Suprapubic skin (tissue), 4 donors: ENCODE results near the gene RNASEH1. TPM values are rescaled to one million over a fixed set of nuclear protein-coding genes. Genes with fewer than 3 reads are reported as not detected.
"Not testable (repeated sequence)": the region's sequence is repeated elsewhere in the genome, so short reads cannot be mapped to it uniquely, and the experiment has no call there.

Experiments used
- DNase-seq, 2 donors: peaks; one replicate each; pipeline ENCODE4 v3.0.0-alpha.2; 2019; ENCODE audit warnings: low spot score in 2 of 2
- H3K27ac ChIP-seq: fragments of 200-600 bp; sonication (generic); one replicate; pipeline ENCODE4 v1.5.1; 2019
- H3K27me3 ChIP-seq: fragments of 200-600 bp; sonication (generic); one replicate; pipeline ENCODE4 v1.5.1; 2019
- H3K36me3 ChIP-seq: fragments of 200-600 bp; sonication (generic); one replicate; pipeline ENCODE4 v1.5.1; 2019
- H3K4me1 ChIP-seq: fragments of 200-600 bp; sonication (generic); one replicate; pipeline ENCODE4 v1.5.1; 2019
- H3K4me3 ChIP-seq: fragments of 200-600 bp; sonication (generic); one replicate; pipeline ENCODE4 v1.5.1; 2019; ENCODE audit warnings: mild to moderate bottlenecking
- H3K9me3 ChIP-seq: fragments of 200-600 bp; sonication (generic); one replicate; pipeline ENCODE4 v1.5.1; 2019
- EP300 ChIP-seq: sonication (generic); formaldehyde crosslinking; IDR thresholded peaks from one replicate; pipeline ENCODE4 v1.6.1; 2017; ENCODE audit warnings: antibody characterized with exemption
- POLR2A ChIP-seq, 2 donors: fragments of 450-650 bp; IDR thresholded peaks; one replicate each; pipeline ENCODE4 v1.6.1; 2017; ENCODE audit warnings: antibody characterized with exemption in 2 of 2, mild to moderate bottlenecking in 2 of 2, moderate library complexity in 2 of 2
- POLR2AphosphoS5 ChIP-seq, 3 donors: sonication (generic); formaldehyde crosslinking; IDR thresholded peaks; one replicate each; pipeline ENCODE4 v1.6.1; 2017; ENCODE audit warnings: antibody characterized with exemption in 3 of 3
- WGBS: methylation state at CpG from one replicate; pipeline ENCODE4 v1.1.5; 2018; 5-methylcytosine and 5-hydroxymethylcytosine counted together
- total RNA-seq, 4 donors: library from RNA; depleted of rRNA; stranded (reverse); fragments of >200 nt; gene quantifications; one replicate each; pipeline ENCODE4 v1.1.0, GENCODE V29; 2016
- TF ChIP-seq, protein P1 (sequence below), 2 donors: fragments of 200-600 bp in 1 of 2; fragments of 450-650 bp in 1 of 2; sonication (generic) in 1 of 2; IDR thresholded peaks; one replicate each; pipeline ENCODE4 v1.5.1; 2016 to 2019; ENCODE audit warnings: antibody characterized with exemption in 2 of 2, mild to moderate bottlenecking in 1 of 2, moderate library complexity in 1 of 2

Gene RNASEH1
- total RNA-seq, 4 donors from 2014 or later, result 9.8 to 18.1 (median 15.4) TPM

DNA sequence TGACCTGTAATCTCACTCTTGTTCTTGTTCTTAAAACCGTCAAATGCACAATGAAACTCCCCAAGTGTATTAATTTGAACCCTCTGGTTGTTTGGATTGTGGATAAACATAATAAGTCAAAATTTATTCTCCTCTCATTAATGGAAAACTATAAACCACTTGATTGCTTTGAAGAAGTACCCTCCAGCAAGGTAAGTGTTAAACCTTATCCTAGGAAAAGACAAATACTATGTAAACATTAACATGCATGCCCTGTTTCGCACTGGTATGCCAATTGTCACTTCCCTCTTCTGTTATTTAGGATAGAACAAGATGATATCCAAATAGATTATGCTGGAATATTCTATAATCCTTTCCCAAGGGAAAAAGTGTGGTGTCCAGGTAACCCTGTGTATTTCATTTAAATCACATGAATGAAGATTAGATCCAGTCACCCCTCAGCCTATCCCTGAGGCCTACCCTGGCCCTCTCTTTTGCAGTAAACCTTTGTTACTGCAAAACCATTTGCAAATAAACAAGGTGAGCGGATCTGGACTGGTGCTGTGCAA is 40.1 kb downstream of the RNASEH1 start:
- no peak for DNase-seq
- H3K36me3 ChIP-seq, result peaks cover 15% of the 10 kb centered on the region
- H3K4me3 ChIP-seq, result peak overlapping the region; percentile 81
- no peaks in the 10 kb centered on the region for H3K27me3 ChIP-seq
- H3K27ac ChIP-seq, result peak overlapping the region; percentile 98
- peaks cover 26% of the 10 kb centered on the region for H3K4me1 ChIP-seq
- TF ChIP-seq POLR2AphosphoS5 (IDR thresholded peaks at IDR 0.05) (no peak), POLR2A (IDR thresholded peaks at IDR 0.05) (no peak), EP300 (no peak)
- TF ChIP-seq, protein P1, sequence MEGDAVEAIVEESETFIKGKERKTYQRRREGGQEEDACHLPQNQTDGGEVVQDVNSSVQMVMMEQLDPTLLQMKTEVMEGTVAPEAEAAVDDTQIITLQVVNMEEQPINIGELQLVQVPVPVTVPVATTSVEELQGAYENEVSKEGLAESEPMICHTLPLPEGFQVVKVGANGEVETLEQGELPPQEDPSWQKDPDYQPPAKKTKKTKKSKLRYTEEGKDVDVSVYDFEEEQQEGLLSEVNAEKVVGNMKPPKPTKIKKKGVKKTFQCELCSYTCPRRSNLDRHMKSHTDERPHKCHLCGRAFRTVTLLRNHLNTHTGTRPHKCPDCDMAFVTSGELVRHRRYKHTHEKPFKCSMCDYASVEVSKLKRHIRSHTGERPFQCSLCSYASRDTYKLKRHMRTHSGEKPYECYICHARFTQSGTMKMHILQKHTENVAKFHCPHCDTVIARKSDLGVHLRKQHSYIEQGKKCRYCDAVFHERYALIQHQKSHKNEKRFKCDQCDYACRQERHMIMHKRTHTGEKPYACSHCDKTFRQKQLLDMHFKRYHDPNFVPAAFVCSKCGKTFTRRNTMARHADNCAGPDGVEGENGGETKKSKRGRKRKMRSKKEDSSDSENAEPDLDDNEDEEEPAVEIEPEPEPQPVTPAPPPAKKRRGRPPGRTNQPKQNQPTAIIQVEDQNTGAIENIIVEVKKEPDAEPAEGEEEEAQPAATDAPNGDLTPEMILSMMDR (IDR thresholded peaks at IDR 0.05), result no peak
- H3K9me3 ChIP-seq, result no peaks in the 10 kb centered on the region
- WGBS, result 32% methylated on average over 3 of the region's 3 CpGs

DNA sequence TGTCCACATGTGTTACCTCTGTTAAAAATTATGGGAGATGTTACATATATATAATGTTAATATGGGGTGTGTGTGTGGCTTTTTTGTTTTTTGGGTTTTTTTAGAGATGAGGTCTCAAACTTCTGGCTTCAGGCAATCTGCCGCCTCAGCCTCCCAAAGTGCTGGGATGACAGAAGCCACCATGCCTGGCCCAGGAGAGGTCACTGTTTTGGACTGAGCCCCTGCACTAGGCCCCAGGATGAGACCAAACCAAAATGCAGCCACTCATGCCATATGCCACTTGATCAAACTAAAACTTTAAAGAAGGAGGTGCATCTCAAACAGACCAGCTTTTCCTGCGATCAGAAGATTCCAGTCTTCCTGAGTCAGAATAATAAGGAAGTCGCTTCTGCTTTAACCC is 41.3 kb downstream of the RNASEH1 start:
- no peaks in the 10 kb centered on the region for H3K9me3 ChIP-seq
- peaks cover 27% of the 10 kb centered on the region for H3K36me3 ChIP-seq
- DNase-seq, result peak in 1 of 2 donors; percentile 53
- H3K4me1 ChIP-seq, result peaks cover 20% of the 10 kb centered on the region
- H3K4me3 ChIP-seq, result no peak overlapping the region
- WGBS, result 97% methylated on average over 3 of the region's 3 CpGs
- no peak overlapping the region for H3K27ac ChIP-seq
- no peak for TF ChIP-seq POLR2AphosphoS5 (IDR thresholded peaks at IDR 0.05)
- no peak for TF ChIP-seq POLR2A (IDR thresholded peaks at IDR 0.05)
- no peak for TF ChIP-seq EP300
- TF ChIP-seq, protein P1 (IDR thresholded peaks at IDR 0.05), result no peak
- no peaks in the 10 kb centered on the region for H3K27me3 ChIP-seq

DNA sequence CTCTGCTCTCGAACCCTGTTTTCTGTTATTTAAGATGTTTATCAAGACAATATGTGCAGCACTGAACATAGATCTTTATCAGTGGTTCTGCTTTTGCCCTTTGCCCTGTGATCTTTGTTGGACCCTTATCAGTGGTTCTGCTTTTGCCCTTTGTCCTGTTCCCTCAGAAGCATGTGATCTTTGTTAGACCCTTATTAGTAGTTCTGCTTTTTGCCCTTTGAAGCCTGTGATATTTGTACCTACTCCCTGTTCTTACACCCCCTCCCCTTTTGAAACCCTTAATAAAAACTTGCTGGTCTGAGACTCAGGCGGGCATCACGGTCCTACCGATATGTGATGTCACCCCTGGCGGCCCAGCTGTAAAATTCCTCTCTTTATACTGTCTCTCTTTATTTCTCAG is 42.7 kb downstream of the RNASEH1 start:
- peaks cover 38% of the 10 kb centered on the region for H3K36me3 ChIP-seq
- not testable (repeated sequence) for H3K27me3 ChIP-seq, DNase-seq, H3K27ac ChIP-seq, H3K4me3 ChIP-seq, H3K9me3 ChIP-seq
- WGBS, result 85% methylated on average over 5 of the region's 5 CpGs
- peaks cover 18% of the 10 kb centered on the region for H3K4me1 ChIP-seq

DNA sequence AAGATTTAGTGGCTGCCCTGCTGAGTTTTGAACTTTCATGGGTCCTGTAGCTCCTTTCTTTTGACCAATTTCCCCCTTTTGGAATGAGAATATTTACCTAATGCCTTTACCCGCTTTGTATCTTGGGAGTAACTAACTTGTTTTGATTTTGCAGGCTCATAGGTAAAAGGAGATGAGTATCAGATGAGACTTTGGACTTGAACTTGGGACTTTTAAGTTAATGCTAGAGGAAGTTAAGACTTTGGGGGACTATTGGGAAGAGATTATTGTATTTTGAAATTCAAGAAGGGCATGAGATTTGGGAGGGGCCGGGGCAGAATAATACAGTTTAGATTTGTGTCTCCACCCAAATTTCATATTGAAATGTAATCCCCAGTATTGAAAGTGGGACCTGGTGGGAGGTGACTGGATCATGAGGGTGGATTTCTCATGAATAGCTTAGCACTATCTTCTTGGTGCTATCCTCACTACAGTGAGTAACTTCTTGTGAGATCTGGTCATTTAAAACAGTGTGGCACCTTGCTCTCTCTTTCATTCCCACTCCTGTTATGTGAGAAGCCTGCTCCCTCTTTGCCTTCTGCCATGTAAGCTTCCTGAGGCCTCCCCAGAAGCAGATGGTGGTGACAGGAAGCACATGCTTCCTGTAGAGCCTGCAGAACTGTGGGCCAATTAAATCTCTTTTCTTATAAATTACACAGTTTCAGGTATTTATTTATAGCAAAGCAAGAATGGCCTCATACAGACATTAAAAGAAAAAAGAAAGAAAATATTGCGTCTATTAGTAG is 44.9 kb downstream of the RNASEH1 start:
- WGBS, result 97% methylated on average over 3 of the region's 3 CpGs
- TF ChIP-seq POLR2AphosphoS5 (IDR thresholded peaks at IDR 0.05) (no peak), POLR2A (IDR thresholded peaks at IDR 0.05) (no peak), EP300 (no peak)
- TF ChIP-seq, protein P1 (IDR thresholded peaks at IDR 0.05), result no peak
- Histone ChIP-seq H3K9me3 (no peaks in the 10 kb centered on the region), H3K27ac (no peak overlapping the region), H3K4me3 (no peak overlapping the region), H3K4me1 (peaks cover 6% of the 10 kb centered on the region), H3K36me3 (peaks cover 49% of the 10 kb centered on the region), H3K27me3 (no peaks in the 10 kb centered on the region)
- DNase-seq, result no peak

DNA sequence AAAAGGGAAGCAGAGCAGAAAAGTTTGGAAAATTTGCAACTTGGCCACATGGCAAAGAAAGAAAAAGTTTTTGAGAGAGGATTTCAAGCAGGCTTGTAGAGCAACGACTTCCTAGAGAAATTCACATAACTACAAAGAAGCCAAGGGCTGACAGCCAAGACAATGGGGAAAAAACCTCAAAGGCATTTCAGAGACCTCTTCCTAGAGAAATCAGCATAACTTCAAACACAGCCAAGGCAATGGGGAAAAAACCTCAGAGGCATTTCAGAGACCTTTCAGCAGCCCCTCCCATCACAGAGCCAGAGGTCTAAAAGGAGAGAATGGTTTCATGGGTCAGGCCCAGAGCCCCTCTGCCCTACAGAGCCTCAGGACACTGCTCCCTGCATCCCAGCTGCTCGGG is 46.0 kb downstream of the RNASEH1 start:
- Histone ChIP-seq H3K36me3 (peaks cover 54% of the 10 kb centered on the region), H3K4me1 (no peaks in the 10 kb centered on the region), H3K27me3 (no peaks in the 10 kb centered on the region), H3K4me3 (no peak overlapping the region), H3K9me3 (no peaks in the 10 kb centered on the region), H3K27ac (no peak overlapping the region)
- TF ChIP-seq POLR2A (IDR thresholded peaks at IDR 0.05) (no peak), EP300 (no peak), POLR2AphosphoS5 (IDR thresholded peaks at IDR 0.05) (no peak)
- TF ChIP-seq, protein P1 (IDR thresholded peaks at IDR 0.05), result no peak
- no peak for DNase-seq
- WGBS, result 63% methylated on average over 2 of the region's 2 CpGs
